OCI-LY7 (cell line): ENCODE results near the gene PRND. TPM values are rescaled to one million over a fixed set of nuclear protein-coding genes. Genes with fewer than 3 reads are reported as not detected.

ENCODE experiments used
- BruUV-seq: library from RNA; stranded (reverse); fragments of 400-500 nt; replicated peaks from 2 replicates; lab custom pipeline; 2021; lab: Mats Ljungman, UMichigan
- CTCF ChIA-PET: fragments of 300-600 bp; sonication (Branson Sonifier 250); formaldehyde crosslinking; loops from one replicate; lab custom pipeline; 2022; ENCODE audit warnings: antibody characterized with exemption; ENCODE audit not compliant: unreplicated experiment; lab: Charles Lee
- POLR2A ChIA-PET: fragments of 300-600 bp; sonication (Branson Sonifier 250); formaldehyde crosslinking; loops from one replicate; lab custom pipeline; 2022; ENCODE audit warnings: antibody characterized with exemption; lab: Charles Lee
- DNase-seq: peaks from one replicate; pipeline ENCODE4 v3.0.0-alpha.2; 2015; ENCODE audit warnings: low spot score
- H2AFZ ChIP-seq: fragments of 200-600 bp; sonication (generic), shearing (Covaris generic); 2 replicates; pipeline ENCODE4 v1.6.1; 2014; ENCODE audit warnings: mild to moderate bottlenecking, antibody characterized with exemption, low read length, moderate library complexity
- H3K27ac ChIP-seq: fragments of 200-600 bp; sonication (generic); 2 replicates; pipeline ENCODE4 v1.5.1; 2014; ENCODE audit warnings: mixed run types, low read depth, mild to moderate bottlenecking, moderate library complexity, low read length, inconsistent platforms; ENCODE audit not compliant: poor library complexity, severe bottlenecking
- H3K36me3 ChIP-seq: fragments of 200-600 bp; sonication (generic); 2 replicates; pipeline ENCODE4 v1.6.1; 2014; ENCODE audit warnings: mild to moderate bottlenecking, antibody characterized with exemption, low read length, moderate library complexity, mixed read lengths; ENCODE audit not compliant: insufficient read depth
- H3K4me1 ChIP-seq: fragments of 200-600 bp; sonication (generic); 2 replicates; pipeline ENCODE4 v1.5.1; 2014; ENCODE audit warnings: mild to moderate bottlenecking, low read length; ENCODE audit not compliant: insufficient read depth, poor library complexity, severe bottlenecking
- H3K4me2 ChIP-seq: fragments of 200-600 bp; sonication (generic); 2 replicates; pipeline ENCODE4 v1.6.1; 2014; ENCODE audit warnings: mild to moderate bottlenecking, low read length
- H3K4me3 ChIP-seq: fragments of 200-600 bp; sonication (generic); 2 replicates; pipeline ENCODE4 v1.5.1; 2014; ENCODE audit warnings: mild to moderate bottlenecking, low read depth, low read length; ENCODE audit not compliant: poor library complexity, severe bottlenecking
- H3K79me2 ChIP-seq: fragments of 200-600 bp; sonication (generic); 2 replicates; pipeline ENCODE4 v1.6.1; 2016; ENCODE audit warnings: low read depth, mild to moderate bottlenecking, low read length, moderate library complexity, mixed read lengths; ENCODE audit not compliant: insufficient read depth
- H3K9me2 ChIP-seq: fragments of 200-600 bp; sonication (generic); 2 replicates; pipeline ENCODE4 v1.6.1; 2016; ENCODE audit warnings: mild to moderate bottlenecking, low read length, mixed read lengths; ENCODE audit not compliant: insufficient read depth
- H3K9me3 ChIP-seq: fragments of 200-600 bp; sonication (generic); 2 replicates; pipeline ENCODE4 v1.6.1; 2014; ENCODE audit warnings: mild to moderate bottlenecking, mixed run types, low read length, mixed read lengths
- H4K20me1 ChIP-seq: fragments of 200-600 bp; sonication (generic); 2 replicates; pipeline ENCODE4 v1.6.1; 2014; ENCODE audit warnings: mild to moderate bottlenecking, antibody characterized with exemption, low read length, moderate library complexity, mixed read lengths; ENCODE audit not compliant: insufficient read depth
- EZH2phosphoT487 ChIP-seq: fragments of 200-600 bp; sonication (generic); IDR thresholded peaks from 2 replicates; pipeline ENCODE4 v1.6.1; 2018; ENCODE audit warnings: low read depth, borderline replicate concordance, mild to moderate bottlenecking, mixed run types, antibody characterized with exemption, low read length, moderate library complexity, mixed read lengths
- intact Hi-C: fragments of 100-400 bp; cut with micrococcal nuclease; formaldehyde crosslinking; loops from one replicate; pipeline ENCODE4 v1.10.0; 2022; ENCODE audit not compliant: unreplicated experiment
- total RNA-seq, 2 experiments: library from RNA; depleted of rRNA in 1 of 2; stranded (reverse); fragments of >200 nt in 1 of 2; shearing (Covaris generic) in 1 of 2; gene quantifications; 2 replicates each; pipeline ENCODE4 v1.2.3, GENCODE V29; 2014 to 2022
- TF ChIP-seq, protein P1 (sequence below): fragments of 200-600 bp; sonication (generic); conservative IDR thresholded peaks from 2 replicates; pipeline ENCODE4 v1.5.1; 2014; ENCODE audit warnings: mild to moderate bottlenecking, antibody characterized with exemption, low read length, moderate library complexity, mixed read lengths

PRND gene
- total RNA-seq, 2 experiments from 2014 or later: not detected

DNA sequence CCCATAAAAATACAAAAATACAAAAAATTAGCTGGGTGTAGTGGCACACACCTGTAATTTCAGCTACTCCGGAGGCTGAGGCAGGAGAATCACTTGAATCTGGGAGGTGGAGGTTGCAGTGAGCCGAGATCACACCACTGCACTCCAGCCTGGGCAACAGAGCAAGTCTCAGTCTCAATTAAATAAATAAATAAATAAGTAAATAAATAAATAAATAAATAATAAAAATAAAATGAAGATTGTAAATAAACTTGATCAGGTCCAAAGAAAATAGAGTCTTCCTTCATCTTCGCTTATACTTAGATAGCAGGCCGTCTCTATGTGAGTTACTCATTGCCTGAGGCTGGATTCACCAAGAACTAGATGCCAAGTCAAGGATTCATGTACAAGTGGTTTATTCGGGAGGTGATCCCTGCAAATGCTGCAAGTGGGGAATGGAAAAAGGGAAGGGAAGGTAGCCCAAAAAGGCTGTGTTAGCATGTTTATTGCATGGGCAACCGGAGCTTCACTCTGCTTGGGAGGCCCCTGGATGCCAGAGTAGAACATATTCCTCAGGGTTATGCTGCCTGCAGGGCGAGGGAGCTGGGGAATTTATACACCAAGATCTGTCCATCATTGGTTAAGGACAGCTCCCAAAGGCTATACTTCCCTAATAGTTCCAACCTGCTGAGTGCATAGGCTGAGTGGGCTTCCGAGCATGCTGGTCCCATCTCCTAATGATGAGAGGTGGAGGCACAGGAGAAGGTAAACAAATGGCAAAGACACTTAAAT lies 16.3 kb downstream of the PRND start:
- no peak for DNase-seq
- Histone ChIP-seq H3K27ac (no peak overlapping the region), H4K20me1 (no peaks in the 10 kb centered on the region), H3K9me3 (no peaks in the 10 kb centered on the region), H3K4me1 (no peaks in the 10 kb centered on the region), H3K4me2 (no peak overlapping the region), H3K9me2 (no peaks in the 10 kb centered on the region), H3K79me2 (no peaks in the 10 kb centered on the region), H3K4me3 (no peak overlapping the region), H2AFZ (no peak overlapping the region), H3K36me3 (no peaks in the 10 kb centered on the region)
- BruUV-seq: no TSS peak
- TF ChIP-seq, protein P1, sequence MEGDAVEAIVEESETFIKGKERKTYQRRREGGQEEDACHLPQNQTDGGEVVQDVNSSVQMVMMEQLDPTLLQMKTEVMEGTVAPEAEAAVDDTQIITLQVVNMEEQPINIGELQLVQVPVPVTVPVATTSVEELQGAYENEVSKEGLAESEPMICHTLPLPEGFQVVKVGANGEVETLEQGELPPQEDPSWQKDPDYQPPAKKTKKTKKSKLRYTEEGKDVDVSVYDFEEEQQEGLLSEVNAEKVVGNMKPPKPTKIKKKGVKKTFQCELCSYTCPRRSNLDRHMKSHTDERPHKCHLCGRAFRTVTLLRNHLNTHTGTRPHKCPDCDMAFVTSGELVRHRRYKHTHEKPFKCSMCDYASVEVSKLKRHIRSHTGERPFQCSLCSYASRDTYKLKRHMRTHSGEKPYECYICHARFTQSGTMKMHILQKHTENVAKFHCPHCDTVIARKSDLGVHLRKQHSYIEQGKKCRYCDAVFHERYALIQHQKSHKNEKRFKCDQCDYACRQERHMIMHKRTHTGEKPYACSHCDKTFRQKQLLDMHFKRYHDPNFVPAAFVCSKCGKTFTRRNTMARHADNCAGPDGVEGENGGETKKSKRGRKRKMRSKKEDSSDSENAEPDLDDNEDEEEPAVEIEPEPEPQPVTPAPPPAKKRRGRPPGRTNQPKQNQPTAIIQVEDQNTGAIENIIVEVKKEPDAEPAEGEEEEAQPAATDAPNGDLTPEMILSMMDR: no peak
- no peak for TF ChIP-seq EZH2phosphoT487
- POLR2A ChIA-PET: interaction anchor here (0.5 to 0.9 kb wide), 2 partner anchors 19 to 108 kb away, joined by 4 to 9 read pairs; no protein-coding TSS in a partner anchor
- intact Hi-C loops: no loop called here
- CTCF ChIA-PET: interaction anchor here (1.4 kb wide), 1 partner anchor 125 kb away, joined by 3 read pairs; no protein-coding TSS in a partner anchor

DNA sequence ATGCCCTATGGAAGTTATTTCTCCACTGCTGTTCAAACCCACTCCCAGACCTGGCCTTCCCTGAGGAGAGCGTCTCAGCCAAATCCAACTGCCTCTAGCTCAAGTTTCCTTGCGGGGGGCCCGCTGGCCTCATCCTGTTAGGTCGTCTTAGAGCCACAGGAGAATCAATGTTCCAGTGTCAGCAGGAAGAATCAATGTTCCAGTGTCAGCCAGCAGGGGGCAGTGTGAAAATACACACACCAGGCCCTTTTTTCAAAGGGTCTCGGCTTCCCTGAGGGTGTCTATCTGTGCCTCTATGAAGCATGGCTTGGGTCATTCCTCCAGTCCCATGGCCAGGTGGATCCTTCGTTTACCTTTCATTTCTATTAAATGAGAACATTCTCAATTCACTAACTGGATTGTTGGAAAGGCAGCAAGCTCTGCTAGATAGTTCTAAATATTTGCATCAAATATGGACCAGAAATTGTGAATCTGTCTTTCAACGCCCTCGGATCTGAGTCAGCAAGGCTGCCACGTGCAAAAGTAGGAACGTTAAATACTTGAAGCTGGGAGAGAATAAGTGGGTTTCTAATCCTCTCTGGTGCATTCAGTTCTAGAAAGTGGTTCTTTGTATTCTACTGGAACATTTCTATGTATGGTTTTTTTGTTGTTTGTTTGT lies 19.2 kb downstream of the PRND start:
- H3K27ac ChIP-seq: no peak overlapping the region
- CTCF ChIA-PET: interaction anchor here (1.0 kb wide), 1 partner anchor 18 kb away, joined by 3 read pairs; no protein-coding TSS in a partner anchor
- H3K9me3 ChIP-seq: no peaks in the 10 kb centered on the region
- peak; percentile 65 for DNase-seq
- no peaks in the 10 kb centered on the region for H4K20me1 ChIP-seq
- intact Hi-C loops: loop anchor here (5.0 to 10.0 kb wide), 2 partner anchors 361 to 464 kb away; no protein-coding TSS in a partner anchor
- H3K4me2 ChIP-seq: no peak overlapping the region
- H3K36me3 ChIP-seq: no peaks in the 10 kb centered on the region
- no peaks in the 10 kb centered on the region for H3K79me2 ChIP-seq
- no peak overlapping the region for H3K4me3 ChIP-seq
- H3K9me2 ChIP-seq: no peaks in the 10 kb centered on the region
- no TSS peak for BruUV-seq
- H2AFZ ChIP-seq: no peak overlapping the region
- no peak for TF ChIP-seq EZH2phosphoT487
- TF ChIP-seq, protein P1: peak; percentile 96
- POLR2A ChIA-PET: interaction anchor here (0.9 kb wide), 1 partner anchor 109 kb away, joined by 3 read pairs; no protein-coding TSS in a partner anchor
- no peaks in the 10 kb centered on the region for H3K4me1 ChIP-seq
